GM08714 (cell line): Measurements from ENCODE around the gene F10.
"Not testable (repeated sequence)": the region's sequence is repeated elsewhere in the genome, so short reads cannot be mapped to it uniquely, and the experiment has no call there.

ENCODE experiments used
- H3K4me3 ChIP-seq: fragments of 200-500 bp; sonication (Bioruptor generic); 2 replicates; pipeline ENCODE4 v1.5.1; 2014; ENCODE audit warnings: mild to moderate bottlenecking, low read length, inconsistent platforms
- ZNF274 ChIP-seq: IDR thresholded peaks from 2 replicates; pipeline ENCODE4 v1.6.1; 2012; ENCODE audit warnings: mild to moderate bottlenecking, low read depth, low read length

Gene F10

GRCh38 chr13:113122550-113123225, at the start of gene F10:
Gene F10, plus strand, starts transcription at chr13:113122799. Its CDS starts 57 bp downstream, at chr13:113122856.
- H3K4me3 ChIP-seq: no peak within 1 kb of the TSS
- TF ChIP-seq ZNF274: no peak

- H3K4me3 ChIP-seq: no peak overlapping the region
- TF ChIP-seq ZNF274: no peak
Observed at GRCh38 chr13:113073942-113074341, 48.7 kb upstream of the F10 start.

GRCh38 chr13:113074401-113074800, 48.2 kb upstream of the F10 start:
- no peak overlapping the region for H3K4me3 ChIP-seq
- no peak for TF ChIP-seq ZNF274

- no peak overlapping the region for H3K4me3 ChIP-seq
- no peak for TF ChIP-seq ZNF274
Observed at GRCh38 chr13:113074876-113075275, 47.7 kb upstream of the F10 start.

- no peak overlapping the region for H3K4me3 ChIP-seq
- TF ChIP-seq ZNF274: no peak
Observed at GRCh38 chr13:113075711-113076110, 46.9 kb upstream of the F10 start.

GRCh38 chr13:113076681-113077401, 45.8 kb upstream of the F10 start:
- TF ChIP-seq ZNF274: no peak
- H3K4me3 ChIP-seq: no peak overlapping the region

- H3K4me3 ChIP-seq: no peak overlapping the region
- TF ChIP-seq ZNF274: no peak
Observed at GRCh38 chr13:113077566-113077952, 45.0 kb upstream of the F10 start.

- no peak overlapping the region for H3K4me3 ChIP-seq
- no peak for TF ChIP-seq ZNF274
Observed at GRCh38 chr13:113077953-113078901, 44.4 kb upstream of the F10 start.

- no peak overlapping the region for H3K4me3 ChIP-seq
- TF ChIP-seq ZNF274: no peak
Observed at GRCh38 chr13:113078902-113079780, 43.5 kb upstream of the F10 start.

- not testable (repeated sequence) for H3K4me3 ChIP-seq
Observed at GRCh38 chr13:113079781-113080080, 42.9 kb upstream of the F10 start.

GRCh38 chr13:113080361-113080831, 42.2 kb upstream of the F10 start:
- TF ChIP-seq ZNF274: no peak
- H3K4me3 ChIP-seq: no peak overlapping the region

- no peak overlapping the region for H3K4me3 ChIP-seq
- TF ChIP-seq ZNF274: no peak
Observed at GRCh38 chr13:113080901-113081521, 41.6 kb upstream of the F10 start.
